Astrocyte of the spinal cord (primary cell): ENCODE results near the gene KRT86.
A peak's percentile ranks its signal among the peaks of the same experiment; 100 is the strongest.

Source experiments
- DNase-seq: peaks from one replicate; pipeline ENCODE4 v3.0.0; 2011; ENCODE audit warnings: low read depth, low spot score
- H3K4me3 ChIP-seq: 2 replicates; pipeline ENCODE4 v1.5.1; 2011; ENCODE audit warnings: low read depth, mild to moderate bottlenecking, low read length, moderate library complexity
- in situ Hi-C: cut with HindIII; loops from 2 replicates; pipeline ENCODE4 v1.10.0; 2017; ENCODE audit warnings: low sequenced_read_pairs
- TF ChIP-seq, protein P1 (sequence below): IDR thresholded peaks from 2 replicates; pipeline ENCODE4 v1.5.1; 2012; ENCODE audit warnings: low read depth, mild to moderate bottlenecking, low read length, inconsistent platforms

Gene KRT86

DNA sequence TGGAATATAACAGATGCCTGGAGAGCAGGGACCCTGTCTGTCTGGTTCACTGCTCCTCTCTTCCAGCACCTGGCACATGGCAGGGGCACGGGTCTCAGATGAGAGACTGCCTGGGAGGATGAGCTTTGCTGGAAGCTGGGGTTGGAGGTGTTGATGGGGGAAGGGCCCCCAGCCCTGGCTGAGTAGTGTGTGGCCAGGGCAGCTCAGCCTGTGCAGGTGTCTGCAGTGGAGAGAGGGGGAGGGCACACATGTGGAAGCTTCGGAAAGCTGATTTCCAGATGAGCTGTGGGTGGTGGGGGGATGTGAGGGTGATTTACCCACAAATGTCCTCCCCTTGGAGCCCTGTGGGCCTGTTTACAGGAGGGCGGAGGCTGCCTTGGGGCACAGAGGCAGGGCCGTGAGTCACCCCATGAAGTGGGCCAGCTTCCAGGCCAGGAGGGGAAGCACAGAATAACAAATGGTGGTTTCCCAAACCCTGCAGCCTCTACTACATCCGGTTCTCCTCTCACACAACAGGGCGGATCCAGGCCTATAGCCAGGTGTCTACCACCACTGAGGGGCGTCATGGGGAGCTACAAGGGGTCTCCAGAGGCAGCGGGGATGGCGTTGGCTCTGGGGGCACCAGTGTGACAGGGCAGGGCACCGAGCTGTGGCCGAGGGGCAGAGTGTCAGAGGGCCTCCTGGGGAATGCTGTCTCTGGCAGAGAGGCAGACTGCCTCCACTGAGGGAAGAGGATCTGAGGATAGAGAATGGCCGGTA lies 30.4 kb upstream of the KRT86 start:
- no peak overlapping the region for H3K4me3 ChIP-seq
- in situ Hi-C loops, result no loop called here
- DNase-seq, result peak; percentile 90
- TF ChIP-seq, protein P1, sequence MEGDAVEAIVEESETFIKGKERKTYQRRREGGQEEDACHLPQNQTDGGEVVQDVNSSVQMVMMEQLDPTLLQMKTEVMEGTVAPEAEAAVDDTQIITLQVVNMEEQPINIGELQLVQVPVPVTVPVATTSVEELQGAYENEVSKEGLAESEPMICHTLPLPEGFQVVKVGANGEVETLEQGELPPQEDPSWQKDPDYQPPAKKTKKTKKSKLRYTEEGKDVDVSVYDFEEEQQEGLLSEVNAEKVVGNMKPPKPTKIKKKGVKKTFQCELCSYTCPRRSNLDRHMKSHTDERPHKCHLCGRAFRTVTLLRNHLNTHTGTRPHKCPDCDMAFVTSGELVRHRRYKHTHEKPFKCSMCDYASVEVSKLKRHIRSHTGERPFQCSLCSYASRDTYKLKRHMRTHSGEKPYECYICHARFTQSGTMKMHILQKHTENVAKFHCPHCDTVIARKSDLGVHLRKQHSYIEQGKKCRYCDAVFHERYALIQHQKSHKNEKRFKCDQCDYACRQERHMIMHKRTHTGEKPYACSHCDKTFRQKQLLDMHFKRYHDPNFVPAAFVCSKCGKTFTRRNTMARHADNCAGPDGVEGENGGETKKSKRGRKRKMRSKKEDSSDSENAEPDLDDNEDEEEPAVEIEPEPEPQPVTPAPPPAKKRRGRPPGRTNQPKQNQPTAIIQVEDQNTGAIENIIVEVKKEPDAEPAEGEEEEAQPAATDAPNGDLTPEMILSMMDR, result no peak

GRCh38 chr12:52244615-52244994 lies 29.8 kb upstream of the KRT86 start:
- no peak for DNase-seq
- H3K4me3 ChIP-seq, result no peak overlapping the region
- in situ Hi-C loops, result no loop called here
- TF ChIP-seq, protein P1, result no peak

DNA sequence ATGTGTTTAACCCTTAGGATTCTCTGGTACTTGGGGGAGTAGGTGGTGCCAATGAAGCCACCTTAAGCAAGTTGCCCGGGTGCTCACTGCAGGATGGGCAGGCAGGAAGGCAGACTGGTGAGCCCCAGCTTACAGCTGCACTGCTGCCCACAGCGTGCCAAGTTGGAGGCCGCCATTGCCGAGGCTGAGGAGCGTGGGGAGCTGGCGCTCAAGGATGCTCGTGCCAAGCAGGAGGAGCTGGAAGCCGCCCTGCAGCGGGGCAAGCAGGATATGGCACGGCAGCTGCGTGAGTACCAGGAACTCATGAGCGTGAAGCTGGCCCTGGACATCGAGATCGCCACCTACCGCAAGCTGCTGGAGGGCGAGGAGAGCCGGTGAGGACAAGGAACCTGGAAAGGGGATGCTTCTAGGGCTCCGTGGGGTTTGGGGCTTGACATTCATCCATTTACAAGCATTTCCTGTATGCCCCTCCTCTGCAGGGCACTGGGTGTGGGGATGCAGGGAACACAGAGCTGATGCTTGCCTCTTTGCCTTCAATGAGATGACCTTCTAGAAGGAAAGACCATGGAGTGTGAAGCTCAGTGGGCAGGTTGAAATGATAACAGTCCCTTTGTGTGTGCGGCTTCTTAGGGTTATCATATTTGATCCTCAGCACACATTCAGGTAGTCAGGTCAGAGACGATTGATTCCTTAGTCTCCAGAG lies 29.0 kb upstream of the KRT86 start:
- in situ Hi-C loops, result no loop called here
- H3K4me3 ChIP-seq, result no peak overlapping the region
- TF ChIP-seq, protein P1, result no peak
- DNase-seq, result no peak

- in situ Hi-C loops, result no loop called here
- no peak for DNase-seq
- TF ChIP-seq, protein P1, result no peak
- no peak overlapping the region for H3K4me3 ChIP-seq
These were observed 28.4 kb upstream of the KRT86 start for GRCh38 chr12:52245962-52246569.

GRCh38 chr12:52246720-52247621 lies 27.5 kb upstream of the KRT86 start:
- in situ Hi-C loops, result no loop called here
- TF ChIP-seq, protein P1, result no peak
- H3K4me3 ChIP-seq, result no peak overlapping the region
- no peak for DNase-seq
